GM23338 (cell line): ENCODE measurements around the gene NEU4. TPM values are rescaled to one million over a fixed set of nuclear protein-coding genes. Genes with fewer than 3 reads are reported as not detected.

Experiments used
- ATAC-seq: fragments of 200-7000 bp; cut with Tn5 transposase; 3 replicates; pipeline ENCODE4 v1.9.1; 2020
- DNase-seq: peaks from one replicate; pipeline ENCODE4 v3.0.0-alpha.2; 2015; ENCODE audit warnings: low spot score
- H2AFZ ChIP-seq: fragments of 200-600 bp; sonication (generic); 2 replicates; pipeline ENCODE4 v1.8.0; 2016; ENCODE audit warnings: antibody characterized with exemption, mild to moderate bottlenecking, moderate library complexity
- H3F3A ChIP-seq: fragments of 200-600 bp; sonication (generic); replicated peaks from 2 replicates; pipeline ENCODE4 v1.8.0; 2017; ENCODE audit warnings: antibody characterized with exemption, mixed run types, low read depth
- H3K27ac ChIP-seq: fragments of 200-600 bp; sonication (generic); 2 replicates; pipeline ENCODE4 v1.6.1; 2016; ENCODE audit warnings: low read depth
- H3K27me3 ChIP-seq: fragments of 200-600 bp; sonication (generic); 2 replicates; pipeline ENCODE4 v1.8.0; 2016; ENCODE audit warnings: mild to moderate bottlenecking, mixed run types, moderate library complexity; ENCODE audit not compliant: insufficient read depth
- H3K36me3 ChIP-seq: fragments of 200-600 bp; sonication (generic); 2 replicates; pipeline ENCODE4 v1.8.0; 2016; ENCODE audit warnings: mild to moderate bottlenecking; ENCODE audit not compliant: insufficient read depth
- H3K4me1 ChIP-seq: fragments of 200-600 bp; sonication (generic); 2 replicates; pipeline ENCODE4 v1.8.0; 2016; ENCODE audit warnings: mild to moderate bottlenecking, moderate library complexity; ENCODE audit not compliant: insufficient read depth
- H3K4me2 ChIP-seq: fragments of 200-600 bp; sonication (generic); 2 replicates; pipeline ENCODE4 v1.7.1; 2017; ENCODE audit warnings: mixed run types
- H3K4me3 ChIP-seq: fragments of 200-600 bp; sonication (generic); 2 replicates; pipeline ENCODE4 v1.6.1; 2016; ENCODE audit warnings: mixed run types
- H3K79me2 ChIP-seq: fragments of 200-600 bp; sonication (generic); replicated peaks from 2 replicates; pipeline ENCODE4 v1.8.0; 2017; ENCODE audit warnings: mild to moderate bottlenecking; ENCODE audit not compliant: insufficient read depth
- H3K9me2 ChIP-seq: fragments of 200-600 bp; sonication (generic); 2 replicates; pipeline ENCODE4 v1.8.0; 2017; ENCODE audit not compliant: insufficient read depth
- H4K20me1 ChIP-seq: fragments of 200-600 bp; sonication (generic); replicated peaks from 2 replicates; pipeline ENCODE4 v1.8.0; 2017; ENCODE audit warnings: mild to moderate bottlenecking; ENCODE audit not compliant: insufficient read depth
- H3K27ac Mint-ChIP-seq: 2 replicates; pipeline ENCODE4 v1.8.0; 2020; ENCODE audit warnings: inconsistent platforms, mild to moderate bottlenecking, moderate library complexity, mixed read lengths
- H3K27me3 Mint-ChIP-seq: 3 replicates; pipeline ENCODE4 v1.8.0; 2022; ENCODE audit warnings: low read depth, mild to moderate bottlenecking, moderate library complexity, mixed read lengths, inconsistent platforms; ENCODE audit not compliant: insufficient read depth, poor library complexity
- H3K36me3 Mint-ChIP-seq: 3 replicates; pipeline ENCODE4 v1.8.0; 2021; ENCODE audit warnings: low read depth, mild to moderate bottlenecking, inconsistent platforms, moderate library complexity, mixed read lengths
- H3K4me1 Mint-ChIP-seq: 3 replicates; pipeline ENCODE4 v1.8.0; 2020; ENCODE audit warnings: mild to moderate bottlenecking, inconsistent platforms, mixed read lengths
- H3K4me3 Mint-ChIP-seq: 3 replicates; pipeline ENCODE4 v1.8.0; 2021; ENCODE audit warnings: moderate library complexity, mild to moderate bottlenecking, inconsistent platforms, mixed read lengths
- H3K9me3 Mint-ChIP-seq: 3 replicates; pipeline ENCODE4 v1.8.0; 2020; ENCODE audit warnings: moderate library complexity, mild to moderate bottlenecking, inconsistent platforms, mixed read lengths
- EZH2 ChIP-seq: fragments of 200-600 bp; sonication (generic); IDR thresholded peaks from one replicate; pipeline ENCODE4 v1.8.0; 2017; ENCODE audit warnings: antibody characterized with exemption, mild to moderate bottlenecking, low read depth; ENCODE audit not compliant: unreplicated experiment
- JUNB ChIP-seq: IDR thresholded peaks from one replicate; pipeline ENCODE4 v1.6.1; 2016; ENCODE audit warnings: antibody characterized with exemption; ENCODE audit not compliant: unreplicated experiment
- NANOG ChIP-seq: IDR thresholded peaks from 2 replicates; pipeline ENCODE4 v1.6.1; 2016; ENCODE audit warnings: antibody characterized with exemption, borderline replicate concordance
- POLR2AphosphoS5 ChIP-seq: IDR thresholded peaks from 2 replicates; pipeline ENCODE4 v1.6.1; 2016; ENCODE audit warnings: antibody characterized with exemption, low read depth
- STAT1 ChIP-seq: IDR thresholded peaks from one replicate; pipeline ENCODE4 v1.6.1; 2016; ENCODE audit warnings: antibody characterized with exemption; ENCODE audit not compliant: unreplicated experiment
- polyA plus RNA-seq: library from polyadenylated mRNA; unstranded; fragments of >200 nt; fragmentation: Nextera tagmentation; extraction: Ambion mirVana; gene quantifications from 2 replicates; pipeline ENCODE4 v1.2.1, GENCODE V29; 2016
- total RNA-seq: library from RNA; depleted of rRNA; stranded (reverse); fragments of >200 nt; shearing (Covaris generic); gene quantifications from 2 replicates; pipeline ENCODE4 v1.2.3, GENCODE V29; 2014
- TF ChIP-seq, protein P1 (sequence below), 2 experiments: fragments of 200-600 bp in 1 of 2; sonication (generic) in 1 of 2; conservative IDR thresholded peaks; 2 replicates each; pipeline versions ENCODE4 v1.5.1 to v1.6.1; 2016 to 2017; ENCODE audit warnings: antibody characterized with exemption in 2 of 2, low read depth in 2 of 2, mild to moderate bottlenecking in 2 of 2, moderate library complexity in 1 of 2
- TF ChIP-seq, protein P2 (sequence below): fragments of 250-450 bp; sonication (Bioruptor Pico); IDR thresholded peaks from 2 replicates; pipeline ENCODE4 v1.5.0; 2020; ENCODE audit warnings: mild to moderate bottlenecking, moderate library complexity

Gene NEU4
- total and polyA plus RNA-seq, 2 experiments from 2014 or later: 0.29 to 1.2 TPM

DNA sequence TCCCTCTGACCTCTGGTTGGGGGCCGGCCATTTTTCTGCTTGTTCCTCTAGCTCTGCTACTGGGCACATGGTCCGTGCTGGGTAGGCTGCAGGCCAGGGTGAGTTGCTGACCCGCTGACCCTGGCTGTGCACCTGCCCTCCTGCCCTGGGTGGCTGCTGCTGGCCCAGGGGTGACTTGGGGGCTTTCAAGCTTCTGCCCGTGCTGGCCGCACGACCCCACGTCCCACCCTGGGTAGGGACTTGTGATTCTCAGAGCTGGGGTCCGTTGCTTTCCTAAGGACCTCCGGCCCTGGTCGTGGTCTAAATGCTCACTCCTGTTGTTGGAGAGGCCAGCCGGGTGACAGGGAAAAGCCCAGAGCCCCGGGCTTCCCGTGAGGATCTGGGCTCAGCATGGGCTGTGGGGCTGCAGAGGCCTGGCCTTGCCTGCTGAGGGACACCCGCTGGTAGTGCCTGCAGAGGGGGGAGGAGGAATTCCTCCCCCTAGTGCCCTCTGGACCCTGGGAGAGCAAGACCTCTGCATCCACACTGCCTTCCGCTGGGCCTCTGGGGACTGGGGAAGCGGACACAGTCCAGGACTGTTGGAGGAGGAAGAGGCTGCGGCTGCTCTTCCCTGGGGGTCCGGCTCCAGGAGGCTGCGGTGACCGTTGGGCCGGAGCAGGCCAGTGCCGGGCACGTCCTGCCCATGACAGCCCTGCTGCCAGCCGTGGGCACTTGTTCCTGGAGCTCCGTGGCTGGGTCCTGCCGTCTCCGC, 38.6 kb upstream of the NEU4 start (continued):
- no peak for TF ChIP-seq NANOG
- no peak for TF ChIP-seq EZH2

DNA sequence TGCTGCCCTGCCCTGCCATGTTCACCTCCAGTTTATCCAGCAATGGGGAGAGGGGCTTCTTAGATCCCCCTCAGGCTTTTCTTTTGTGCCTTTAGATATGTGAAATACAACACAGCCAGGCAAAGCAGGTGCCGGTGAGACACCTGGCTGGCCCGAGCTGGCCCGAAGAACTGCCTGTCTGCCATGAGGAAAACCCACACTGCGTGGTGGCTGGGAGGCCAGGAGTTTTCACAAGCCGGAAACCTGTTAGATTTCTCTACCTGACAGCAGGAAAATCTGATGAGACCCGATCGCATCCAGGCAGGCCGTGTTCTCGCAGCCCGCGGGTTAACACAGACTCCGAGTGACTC, 38.1 kb upstream of the NEU4 start:
- no peaks in the 10 kb centered on the region for H3K79me2 ChIP-seq
- H3K4me1 ChIP-seq: no peaks in the 10 kb centered on the region
- TF ChIP-seq STAT1: no peak
- TF ChIP-seq, protein P1, sequence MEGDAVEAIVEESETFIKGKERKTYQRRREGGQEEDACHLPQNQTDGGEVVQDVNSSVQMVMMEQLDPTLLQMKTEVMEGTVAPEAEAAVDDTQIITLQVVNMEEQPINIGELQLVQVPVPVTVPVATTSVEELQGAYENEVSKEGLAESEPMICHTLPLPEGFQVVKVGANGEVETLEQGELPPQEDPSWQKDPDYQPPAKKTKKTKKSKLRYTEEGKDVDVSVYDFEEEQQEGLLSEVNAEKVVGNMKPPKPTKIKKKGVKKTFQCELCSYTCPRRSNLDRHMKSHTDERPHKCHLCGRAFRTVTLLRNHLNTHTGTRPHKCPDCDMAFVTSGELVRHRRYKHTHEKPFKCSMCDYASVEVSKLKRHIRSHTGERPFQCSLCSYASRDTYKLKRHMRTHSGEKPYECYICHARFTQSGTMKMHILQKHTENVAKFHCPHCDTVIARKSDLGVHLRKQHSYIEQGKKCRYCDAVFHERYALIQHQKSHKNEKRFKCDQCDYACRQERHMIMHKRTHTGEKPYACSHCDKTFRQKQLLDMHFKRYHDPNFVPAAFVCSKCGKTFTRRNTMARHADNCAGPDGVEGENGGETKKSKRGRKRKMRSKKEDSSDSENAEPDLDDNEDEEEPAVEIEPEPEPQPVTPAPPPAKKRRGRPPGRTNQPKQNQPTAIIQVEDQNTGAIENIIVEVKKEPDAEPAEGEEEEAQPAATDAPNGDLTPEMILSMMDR (conservative IDR thresholded peaks at IDR 0.05; ENCODE audit: low read depth in 2 of 2): no peak
- no peak for TF ChIP-seq JUNB
- TF ChIP-seq POLR2AphosphoS5: no peak
- no peak overlapping the region; the same call in 1 of the 2 replicates for H3K27ac ChIP-seq
- H3K36me3 ChIP-seq: no peaks in the 10 kb centered on the region
- H3K4me3 ChIP-seq: no peak overlapping the region
- no peaks in the 10 kb centered on the region for H3K27me3 ChIP-seq
- H2AFZ ChIP-seq: no peak overlapping the region
- ATAC-seq (no peak), DNase-seq (no peak)
- H3K36me3 Mint-ChIP-seq: no peaks in the 10 kb centered on the region
- H4K20me1 ChIP-seq: no peaks in the 10 kb centered on the region
- H3K4me3 Mint-ChIP-seq: no peak overlapping the region
- H3F3A ChIP-seq: no peaks in the 10 kb centered on the region
- H3K4me2 ChIP-seq: no peak overlapping the region
- H3K27ac Mint-ChIP-seq: no peak overlapping the region
- H3K27me3 Mint-ChIP-seq: peaks cover 6% of the 10 kb centered on the region
- no peaks in the 10 kb centered on the region; the same call in 2 of the 3 replicates for H3K9me3 Mint-ChIP-seq
- H3K9me2 ChIP-seq: no peaks in the 10 kb centered on the region
- H3K4me1 Mint-ChIP-seq: peaks cover 11% of the 10 kb centered on the region

DNA sequence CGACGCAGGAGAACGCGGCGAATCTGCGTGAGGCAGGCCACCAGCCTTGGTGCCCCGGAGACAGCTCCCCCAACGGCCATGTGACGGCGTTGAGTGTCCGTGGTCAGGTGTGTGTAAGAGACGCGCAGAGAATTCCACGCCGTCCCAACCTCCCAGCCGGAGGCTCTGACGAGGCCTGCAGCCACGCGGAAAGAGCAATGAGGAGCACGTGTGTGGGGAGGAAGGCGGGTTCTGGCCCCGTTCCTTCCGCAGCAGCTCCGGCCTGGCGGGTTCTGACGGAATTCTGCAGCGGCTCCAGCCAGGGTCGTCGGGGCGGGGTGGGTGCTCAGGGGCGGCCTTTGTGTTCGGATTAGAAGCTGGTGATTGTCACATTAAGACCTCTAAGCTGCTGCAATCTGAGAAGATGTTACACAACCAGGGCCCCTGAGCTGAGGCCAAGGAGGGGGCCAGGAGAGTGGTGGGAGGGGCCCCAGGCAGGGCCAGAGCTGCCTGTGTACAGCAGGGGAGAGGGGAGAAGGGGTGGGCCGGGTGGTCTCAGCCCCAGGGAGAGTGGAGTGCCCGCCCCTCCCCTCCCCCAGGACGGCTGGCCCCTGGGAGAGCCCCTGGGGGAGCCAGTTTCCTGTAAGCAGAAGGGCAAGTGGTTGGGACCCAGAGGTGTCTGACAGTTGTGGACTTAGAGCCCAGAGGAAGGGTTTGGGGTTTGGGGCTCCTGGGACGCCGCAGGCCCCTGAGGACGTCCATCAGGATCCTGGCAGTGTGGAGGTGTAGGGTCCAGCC, 37.5 kb upstream of the NEU4 start:
- Mint-ChIP-seq H3K4me1 (peaks cover 11% of the 10 kb centered on the region), H3K4me3 (no peak overlapping the region), H3K9me3 (no peaks in the 10 kb centered on the region; the same call in 2 of the 3 replicates), H3K27me3 (peaks cover 6% of the 10 kb centered on the region), H3K36me3 (no peaks in the 10 kb centered on the region), H3K27ac (peak overlapping the region; percentile 78)
- no peaks in the 10 kb centered on the region for H3K36me3 ChIP-seq
- no peaks in the 10 kb centered on the region for H3K4me1 ChIP-seq
- H3K27me3 ChIP-seq: no peaks in the 10 kb centered on the region
- H2AFZ ChIP-seq: no peak overlapping the region
- no peak overlapping the region for H3K27ac ChIP-seq
- no peaks in the 10 kb centered on the region for H3K9me2 ChIP-seq
- H3K79me2 ChIP-seq: no peaks in the 10 kb centered on the region
- H3F3A ChIP-seq: no peaks in the 10 kb centered on the region
- no peaks in the 10 kb centered on the region for H4K20me1 ChIP-seq
- no peak overlapping the region for H3K4me2 ChIP-seq
- peak; percentile 22 for ATAC-seq
- DNase-seq: no peak
- H3K4me3 ChIP-seq: no peak overlapping the region
- TF ChIP-seq, protein P1 (conservative IDR thresholded peaks at IDR 0.05; ENCODE audit: low read depth in 2 of 2): no peak
- TF ChIP-seq POLR2AphosphoS5 (no peak), NANOG (no peak), JUNB (no peak)
- TF ChIP-seq, protein P2, sequence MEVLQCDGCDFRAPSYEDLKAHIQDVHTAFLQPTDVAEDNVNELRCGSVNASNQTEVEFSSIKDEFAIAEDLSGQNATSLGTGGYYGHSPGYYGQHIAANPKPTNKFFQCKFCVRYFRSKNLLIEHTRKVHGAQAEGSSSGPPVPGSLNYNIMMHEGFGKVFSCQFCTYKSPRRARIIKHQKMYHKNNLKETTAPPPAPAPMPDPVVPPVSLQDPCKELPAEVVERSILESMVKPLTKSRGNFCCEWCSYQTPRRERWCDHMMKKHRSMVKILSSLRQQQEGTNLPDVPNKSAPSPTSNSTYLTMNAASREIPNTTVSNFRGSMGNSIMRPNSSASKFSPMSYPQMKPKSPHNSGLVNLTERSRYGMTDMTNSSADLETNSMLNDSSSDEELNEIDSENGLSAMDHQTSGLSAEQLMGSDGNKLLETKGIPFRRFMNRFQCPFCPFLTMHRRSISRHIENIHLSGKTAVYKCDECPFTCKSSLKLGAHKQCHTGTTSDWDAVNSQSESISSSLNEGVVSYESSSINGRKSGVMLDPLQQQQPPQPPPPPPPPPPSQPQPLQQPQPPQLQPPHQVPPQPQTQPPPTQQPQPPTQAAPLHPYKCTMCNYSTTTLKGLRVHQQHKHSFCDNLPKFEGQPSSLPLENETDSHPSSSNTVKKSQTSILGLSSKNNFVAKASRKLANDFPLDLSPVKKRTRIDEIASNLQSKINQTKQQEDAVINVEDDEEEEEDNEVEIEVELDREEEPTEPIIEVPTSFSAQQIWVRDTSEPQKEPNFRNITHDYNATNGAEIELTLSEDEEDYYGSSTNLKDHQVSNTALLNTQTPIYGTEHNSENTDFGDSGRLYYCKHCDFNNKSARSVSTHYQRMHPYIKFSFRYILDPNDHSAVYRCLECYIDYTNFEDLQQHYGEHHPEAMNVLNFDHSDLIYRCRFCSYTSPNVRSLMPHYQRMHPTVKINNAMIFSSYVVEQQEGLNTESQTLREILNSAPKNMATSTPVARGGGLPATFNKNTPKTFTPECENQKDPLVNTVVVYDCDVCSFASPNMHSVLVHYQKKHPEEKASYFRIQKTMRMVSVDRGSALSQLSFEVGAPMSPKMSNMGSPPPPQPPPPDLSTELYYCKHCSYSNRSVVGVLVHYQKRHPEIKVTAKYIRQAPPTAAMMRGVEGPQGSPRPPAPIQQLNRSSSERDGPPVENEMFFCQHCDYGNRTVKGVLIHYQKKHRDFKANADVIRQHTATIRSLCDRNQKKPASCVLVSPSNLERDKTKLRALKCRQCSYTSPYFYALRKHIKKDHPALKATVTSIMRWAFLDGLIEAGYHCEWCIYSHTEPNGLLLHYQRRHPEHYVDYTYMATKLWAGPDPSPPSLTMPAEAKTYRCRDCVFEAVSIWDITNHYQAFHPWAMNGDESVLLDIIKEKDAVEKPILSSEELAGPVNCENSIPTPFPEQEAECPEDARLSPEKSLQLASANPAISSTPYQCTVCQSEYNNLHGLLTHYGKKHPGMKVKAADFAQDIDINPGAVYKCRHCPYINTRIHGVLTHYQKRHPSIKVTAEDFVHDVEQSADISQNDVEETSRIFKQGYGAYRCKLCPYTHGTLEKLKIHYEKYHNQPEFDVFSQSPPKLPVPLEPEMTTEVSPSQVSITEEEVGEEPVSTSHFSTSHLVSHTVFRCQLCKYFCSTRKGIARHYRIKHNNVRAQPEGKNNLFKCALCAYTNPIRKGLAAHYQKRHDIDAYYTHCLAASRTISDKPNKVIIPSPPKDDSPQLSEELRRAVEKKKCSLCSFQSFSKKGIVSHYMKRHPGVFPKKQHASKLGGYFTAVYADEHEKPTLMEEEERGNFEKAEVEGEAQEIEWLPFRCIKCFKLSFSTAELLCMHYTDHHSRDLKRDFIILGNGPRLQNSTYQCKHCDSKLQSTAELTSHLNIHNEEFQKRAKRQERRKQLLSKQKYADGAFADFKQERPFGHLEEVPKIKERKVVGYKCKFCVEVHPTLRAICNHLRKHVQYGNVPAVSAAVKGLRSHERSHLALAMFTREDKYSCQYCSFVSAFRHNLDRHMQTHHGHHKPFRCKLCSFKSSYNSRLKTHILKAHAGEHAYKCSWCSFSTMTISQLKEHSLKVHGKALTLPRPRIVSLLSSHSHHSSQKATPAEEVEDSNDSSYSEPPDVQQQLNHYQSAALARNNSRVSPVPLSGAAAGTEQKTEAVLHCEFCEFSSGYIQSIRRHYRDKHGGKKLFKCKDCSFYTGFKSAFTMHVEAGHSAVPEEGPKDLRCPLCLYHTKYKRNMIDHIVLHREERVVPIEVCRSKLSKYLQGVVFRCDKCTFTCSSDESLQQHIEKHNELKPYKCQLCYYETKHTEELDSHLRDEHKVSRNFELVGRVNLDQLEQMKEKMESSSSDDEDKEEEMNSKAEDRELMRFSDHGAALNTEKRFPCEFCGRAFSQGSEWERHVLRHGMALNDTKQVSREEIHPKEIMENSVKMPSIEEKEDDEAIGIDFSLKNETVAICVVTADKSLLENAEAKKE (CRISPR knock-in tag): no peak
